Gastroesophageal sphincter (tissue), 4 donors: ENCODE data around the gene SLX9. TPM values are rescaled to one million over a fixed set of nuclear protein-coding genes. Genes with fewer than 3 reads are reported as not detected.

ENCODE experiments used
- ATAC-seq: fragments of 150-250 bp; one replicate; pipeline ENCODE4 v1.9.1; 2016; ENCODE audit warnings: mild to moderate bottlenecking, moderate library complexity
- H3K27ac ChIP-seq, 4 donors: fragments of 200-600 bp; sonication (generic) in 3 of 4; 1 replicate in 3 of 4; 2 replicates in 1 of 4; pipeline ENCODE4 v1.5.1; 2016 to 2019
- H3K27me3 ChIP-seq: fragments of 200-600 bp; sonication (generic); one replicate; pipeline ENCODE4 v1.5.1; 2019
- H3K36me3 ChIP-seq, 2 donors: fragments of 200-600 bp; sonication (generic); one replicate each; pipeline ENCODE4 v1.5.1; 2019; ENCODE audit warnings: control low read depth in 1 of 2
- H3K4me1 ChIP-seq, 3 donors: fragments of 200-600 bp; sonication (generic); 1 replicate in 2 of 3; 2 replicates in 1 of 3; pipeline ENCODE4 v1.5.1; 2016 to 2019; ENCODE audit warnings: control low read depth in 2 of 3
- H3K4me3 ChIP-seq, 2 donors: fragments of 200-600 bp; sonication (generic); one replicate each; pipeline ENCODE4 v1.5.1; 2019; ENCODE audit warnings: mild to moderate bottlenecking in 1 of 2, moderate library complexity in 1 of 2
- H3K9me3 ChIP-seq, 3 donors: fragments of 200-600 bp; sonication (generic); one replicate each; pipeline ENCODE4 v1.5.1; 2017 to 2019; ENCODE audit warnings: control low read depth in 2 of 3
- EP300 ChIP-seq: sonication (generic); formaldehyde crosslinking; IDR thresholded peaks from one replicate; pipeline ENCODE4 v1.6.1; 2017; ENCODE audit warnings: antibody characterized with exemption, mild to moderate bottlenecking
- POLR2A ChIP-seq, 2 donors: fragments of 450-650 bp; IDR thresholded peaks; one replicate each; pipeline ENCODE4 v1.6.1; 2017; ENCODE audit warnings: antibody characterized with exemption in 2 of 2, mild to moderate bottlenecking in 2 of 2, moderate library complexity in 1 of 2
- POLR2AphosphoS5 ChIP-seq: sonication (generic); formaldehyde crosslinking; IDR thresholded peaks from one replicate; pipeline ENCODE4 v1.6.1; 2017; ENCODE audit warnings: antibody characterized with exemption
- WGBS, 2 donors: methylation state at CpG; one replicate each; pipeline ENCODE4 v1.1.5; 2018; ENCODE audit warnings: low coverage in 1 of 2; 5-methylcytosine and 5-hydroxymethylcytosine counted together
- total RNA-seq, 4 donors: library from RNA; depleted of rRNA; stranded (reverse); fragments of >200 nt; gene quantifications; one replicate each; pipeline ENCODE4 v1.1.0, GENCODE V29; 2016
- TF ChIP-seq, protein P1 (sequence below), 4 experiments: fragments of 200-600 bp in 2 of 4; fragments of 450-650 bp in 2 of 4; sonication (generic) in 1 of 4; IDR thresholded peaks; one replicate each; pipeline ENCODE4 v1.5.1; 2017 to 2019; ENCODE audit warnings: antibody characterized with exemption in 4 of 4, mild to moderate bottlenecking in 2 of 4, moderate library complexity in 2 of 4

Gene SLX9
- total RNA-seq, 4 donors from 2014 or later = 15.7 to 53.9 (median 36.4) TPM

DNA sequence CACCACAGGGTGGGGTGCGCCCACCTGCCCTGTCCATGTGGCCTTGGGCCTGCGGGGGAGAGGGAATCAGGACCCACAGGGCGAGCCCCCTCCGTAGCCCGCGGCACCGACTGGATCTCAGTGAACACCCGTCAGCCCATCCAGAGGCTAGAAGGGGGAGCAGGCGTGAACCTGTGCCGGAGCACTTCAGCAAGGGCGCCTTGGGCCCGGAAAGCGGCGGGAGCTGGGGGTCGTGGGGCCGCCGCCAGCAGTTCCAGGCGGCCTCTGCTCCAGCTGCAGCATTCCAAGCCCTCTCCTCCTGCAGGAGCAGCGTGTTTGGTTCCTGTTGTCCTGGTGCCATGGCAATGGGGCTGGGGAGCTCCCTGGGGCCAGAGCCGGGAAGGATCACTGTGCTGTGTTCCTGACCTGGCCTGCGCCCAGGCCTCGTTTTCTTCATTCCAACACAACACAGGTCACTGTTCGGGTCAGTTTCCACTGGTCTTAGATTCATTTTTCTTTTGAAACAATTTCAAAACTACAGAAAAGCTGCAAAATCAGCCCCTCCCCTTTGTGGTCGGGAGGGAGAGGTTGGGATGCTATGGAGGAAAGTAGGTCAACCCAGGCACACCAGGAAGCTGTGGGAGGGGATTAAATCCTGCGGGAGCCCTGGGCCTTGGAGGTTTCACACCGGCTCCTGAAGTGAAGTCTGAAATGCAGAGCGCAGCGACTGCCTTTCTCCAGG, 18.8 kb downstream of the SLX9 start:
- H3K9me3 ChIP-seq = no peaks in the 10 kb centered on the region
- H3K27ac ChIP-seq = peak overlapping the region; percentile 65 to 93 (median 88)
- TF ChIP-seq POLR2A (IDR thresholded peaks at IDR 0.05) = no peak
- TF ChIP-seq, protein P1, sequence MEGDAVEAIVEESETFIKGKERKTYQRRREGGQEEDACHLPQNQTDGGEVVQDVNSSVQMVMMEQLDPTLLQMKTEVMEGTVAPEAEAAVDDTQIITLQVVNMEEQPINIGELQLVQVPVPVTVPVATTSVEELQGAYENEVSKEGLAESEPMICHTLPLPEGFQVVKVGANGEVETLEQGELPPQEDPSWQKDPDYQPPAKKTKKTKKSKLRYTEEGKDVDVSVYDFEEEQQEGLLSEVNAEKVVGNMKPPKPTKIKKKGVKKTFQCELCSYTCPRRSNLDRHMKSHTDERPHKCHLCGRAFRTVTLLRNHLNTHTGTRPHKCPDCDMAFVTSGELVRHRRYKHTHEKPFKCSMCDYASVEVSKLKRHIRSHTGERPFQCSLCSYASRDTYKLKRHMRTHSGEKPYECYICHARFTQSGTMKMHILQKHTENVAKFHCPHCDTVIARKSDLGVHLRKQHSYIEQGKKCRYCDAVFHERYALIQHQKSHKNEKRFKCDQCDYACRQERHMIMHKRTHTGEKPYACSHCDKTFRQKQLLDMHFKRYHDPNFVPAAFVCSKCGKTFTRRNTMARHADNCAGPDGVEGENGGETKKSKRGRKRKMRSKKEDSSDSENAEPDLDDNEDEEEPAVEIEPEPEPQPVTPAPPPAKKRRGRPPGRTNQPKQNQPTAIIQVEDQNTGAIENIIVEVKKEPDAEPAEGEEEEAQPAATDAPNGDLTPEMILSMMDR (IDR thresholded peaks at IDR 0.05) = peak in 1 of 4 experiments; percentile 5
- TF ChIP-seq POLR2AphosphoS5 = peak; percentile 89
- no peaks in the 10 kb centered on the region for H3K27me3 ChIP-seq
- WGBS, 2 donors = 5 to 20% methylated on average over 1 to 4 of the region's 28 CpGs
- peaks cover 0 to 13% of the 10 kb centered on the region in 2 donors for H3K36me3 ChIP-seq
- peak; percentile 85 for ATAC-seq
- peaks cover 7 to 79% (median 38%) of the 10 kb centered on the region in 3 donors for H3K4me1 ChIP-seq
- peak overlapping the region in 1 of 2 donors; percentile 21 for H3K4me3 ChIP-seq

DNA sequence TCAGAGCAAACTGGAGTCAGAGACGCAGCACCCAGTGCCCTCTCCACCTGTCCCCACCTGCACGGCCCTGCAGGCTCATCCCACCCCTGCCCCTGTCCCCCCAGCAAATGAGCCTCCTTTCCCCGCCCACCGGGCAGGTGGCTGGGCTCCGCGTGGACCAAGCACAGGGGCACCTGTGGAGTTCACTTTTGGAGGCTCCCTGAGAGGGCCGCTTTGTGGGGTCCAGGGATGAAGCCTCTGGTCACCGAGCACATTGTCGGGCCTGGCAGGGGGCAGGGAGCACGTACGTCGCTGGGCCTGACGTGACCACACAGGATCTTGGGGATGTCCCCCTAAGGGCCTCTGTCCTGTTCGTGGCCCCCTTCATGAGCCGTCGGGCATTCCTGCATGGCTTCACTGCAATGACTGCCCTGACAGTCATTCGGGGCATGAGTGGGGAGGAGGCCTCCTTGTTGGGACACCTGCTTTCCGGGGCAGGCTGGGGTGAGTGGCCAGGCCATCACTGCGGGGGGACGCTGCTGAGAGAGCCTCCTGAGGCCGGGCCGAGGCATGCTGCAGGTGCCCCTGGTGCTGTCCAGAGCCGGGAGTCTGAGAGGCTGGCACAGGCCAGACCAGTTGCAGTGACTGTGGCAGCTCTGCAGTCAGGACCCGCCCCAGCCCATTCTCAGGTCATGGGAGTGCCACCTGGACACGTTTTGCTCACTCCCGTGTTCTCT, 19.7 kb downstream of the SLX9 start:
- H3K4me3 ChIP-seq = peak overlapping the region in 1 of 2 donors; percentile 21
- TF ChIP-seq POLR2A (IDR thresholded peaks at IDR 0.05) (no peak), EP300 (no peak), POLR2AphosphoS5 (no peak)
- TF ChIP-seq, protein P1 (IDR thresholded peaks at IDR 0.05) = no peak
- no peaks in the 10 kb centered on the region for H3K9me3 ChIP-seq
- peaks cover 7 to 77% (median 38%) of the 10 kb centered on the region in 3 donors for H3K4me1 ChIP-seq
- peaks cover 0 to 13% of the 10 kb centered on the region in 2 donors for H3K36me3 ChIP-seq
- no peaks in the 10 kb centered on the region for H3K27me3 ChIP-seq
- ATAC-seq = no peak
- peak overlapping the region; percentile 65 to 93 (median 88) for H3K27ac ChIP-seq
- 80% methylated on average over 2 of the region's 26 CpGs; no CpG with 5 or more reads in 1 of the 2 donors for WGBS, 2 donors

DNA sequence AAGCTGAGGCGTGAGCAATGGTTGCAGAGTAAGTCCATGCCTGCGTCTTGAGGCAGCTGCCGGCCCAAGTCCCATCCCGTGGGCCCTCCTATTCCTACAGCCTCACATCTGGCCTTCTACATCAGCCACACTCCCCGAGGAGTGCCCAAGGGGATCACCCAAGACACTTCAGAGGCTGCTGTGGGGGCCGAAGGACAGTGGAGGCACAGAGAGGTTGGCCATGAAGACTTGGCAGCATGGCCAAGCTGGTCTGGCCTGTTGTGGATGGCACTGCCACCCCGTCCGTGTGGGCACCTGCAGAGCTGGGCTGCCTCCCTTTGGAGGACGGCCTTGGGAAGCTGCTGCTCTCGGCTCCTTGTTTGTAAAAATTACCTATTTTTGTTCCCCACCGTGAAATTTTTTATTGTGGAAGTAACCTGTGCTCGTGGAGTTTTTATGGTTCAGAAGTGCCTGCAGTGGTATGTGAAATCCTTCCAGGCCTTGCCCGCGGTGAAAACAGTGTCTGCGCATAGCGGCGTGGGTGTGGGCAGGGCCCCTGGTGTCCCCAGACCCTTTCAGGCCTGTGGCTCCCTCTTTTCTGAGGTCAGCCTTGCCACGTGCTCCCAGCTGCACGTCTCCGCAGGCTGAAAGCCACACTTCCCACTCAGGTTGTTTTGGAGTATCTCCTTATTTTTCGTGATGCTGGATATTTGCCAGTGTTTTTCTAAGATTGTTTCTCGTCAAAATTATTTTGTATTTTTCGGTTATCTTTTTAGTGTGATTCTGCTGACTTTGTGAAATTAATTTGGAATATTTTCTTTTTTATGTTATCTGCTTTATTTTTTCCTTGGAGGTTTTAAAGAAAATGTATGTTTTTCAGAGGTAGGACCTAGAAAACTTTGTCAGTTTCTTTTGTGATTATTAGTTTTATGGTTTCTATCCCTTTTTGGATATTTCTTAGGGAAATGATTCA, 20.6 kb downstream of the SLX9 start:
- Histone ChIP-seq H3K27me3 (no peaks in the 10 kb centered on the region), H3K4me3 (no peak overlapping the region), H3K4me1 (peaks cover 7 to 83% (median 38%) of the 10 kb centered on the region in 3 donors), H3K36me3 (peaks cover 0 to 13% of the 10 kb centered on the region in 2 donors), H3K9me3 (no peaks in the 10 kb centered on the region), H3K27ac (peak overlapping the region; percentile 65 to 93 (median 88))
- no peak for ATAC-seq
- WGBS, 2 donors = 78 to 83% methylated on average over 11 to 12 of the region's 23 CpGs
- TF ChIP-seq, protein P1 (IDR thresholded peaks at IDR 0.05) = no peak
- TF ChIP-seq POLR2A (IDR thresholded peaks at IDR 0.05) = no peak
- TF ChIP-seq EP300 = no peak
- TF ChIP-seq POLR2AphosphoS5 = no peak

DNA sequence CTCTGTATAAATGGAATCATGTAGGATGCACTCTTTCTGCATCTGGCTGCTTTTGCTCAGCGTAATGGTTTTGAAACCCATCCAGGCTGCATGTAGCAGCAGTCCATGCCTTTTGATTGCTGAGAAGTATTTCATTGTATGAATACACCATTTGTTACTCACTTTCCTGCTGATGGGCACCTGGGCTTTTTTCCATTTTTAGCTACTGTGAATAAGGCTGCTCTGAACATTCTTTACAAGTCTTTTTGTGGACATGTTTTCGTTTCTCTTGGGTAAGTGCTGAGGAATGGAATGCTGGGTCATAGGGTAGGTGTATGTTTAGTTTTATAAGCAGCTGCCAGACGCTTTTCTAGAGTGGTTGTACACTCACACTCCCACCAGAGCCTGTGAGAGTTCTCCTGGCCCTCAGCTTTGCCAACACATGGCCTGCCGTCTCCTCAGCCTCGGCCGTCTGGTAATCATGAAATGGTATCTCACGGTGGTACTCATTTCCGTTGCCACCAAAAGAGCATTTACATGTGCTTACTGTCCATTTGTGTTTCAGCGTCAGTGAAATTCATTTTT, 22.7 kb downstream of the SLX9 start:
- WGBS, 2 donors = 29 to 41% methylated on average over 7 to 9 of the region's 9 CpGs
- Histone ChIP-seq H3K27ac (peak overlapping the region; percentile 78 to 90 (median 84)), H3K4me1 (peaks cover 7 to 99% (median 54%) of the 10 kb centered on the region in 3 donors), H3K36me3 (peaks cover 0 to 5% of the 10 kb centered on the region in 2 donors), H3K4me3 (no peak overlapping the region), H3K27me3 (no peaks in the 10 kb centered on the region), H3K9me3 (no peaks in the 10 kb centered on the region)
- TF ChIP-seq POLR2A (IDR thresholded peaks at IDR 0.05) (no peak), EP300 (peak; percentile 49), POLR2AphosphoS5 (peak; percentile 97)
- TF ChIP-seq, protein P1 (IDR thresholded peaks at IDR 0.05) = no peak
- ATAC-seq = peak; percentile 76
